ENCODE results near the gene LIME1.

- TF ChIP-seq CTCF (IDR thresholded peaks at IDR 0.05; ENCODE audit: low read depth, low read length, missing input control) = no peak
- TF ChIP-seq GABPA (IDR thresholded peaks at IDR 0.05 in 1 of 2, conservative IDR thresholded peaks at IDR 0.05 in 1 of 2) = no peak
- peak in 1 of 2 donors; percentile 52 for TF ChIP-seq RAD21 (IDR thresholded peaks at IDR 0.05)
- TF ChIP-seq HNF4G (IDR thresholded peaks at IDR 0.05) = no peak
- TF ChIP-seq EGR1 (IDR thresholded peaks at IDR 0.05; ENCODE audit: low read depth in 2 of 2) = no peak
- no peak for TF ChIP-seq YY1 (IDR thresholded peaks at IDR 0.05)
- TF ChIP-seq MAX (IDR thresholded peaks at IDR 0.05) = no peak
- TF ChIP-seq ZBTB33 (IDR thresholded peaks at IDR 0.05) = no peak
- no peak for TF ChIP-seq JUND (IDR thresholded peaks at IDR 0.05)
- no peak for TF ChIP-seq REST (IDR thresholded peaks at IDR 0.05)
- no peak for TF ChIP-seq TAF1 (conservative IDR thresholded peaks at IDR 0.05)
- TF ChIP-seq SP1 (IDR thresholded peaks at IDR 0.05) = no peak
Measured at GRCh38 chr20:63775096-63775978, 38.9 kb downstream of the LIME1 start.

Measured in liver (tissue), 3 donors.